GM12878 (cell line): ENCODE results near the gene DPPA4.

Source experiments
- POLR2AphosphoS5 ChIP-seq: IDR thresholded peaks from 2 replicates; pipeline ENCODE4 v1.6.1; 2011; ENCODE audit warnings: mild to moderate bottlenecking, low read length, inconsistent platforms
- RB1 ChIP-seq: fragments of 450-650 bp; formaldehyde crosslinking; IDR thresholded peaks from 2 replicates; pipeline ENCODE4 v1.6.1; 2017; ENCODE audit warnings: mild to moderate bottlenecking, borderline replicate concordance
- TF ChIP-seq, protein P1 (sequence below): fragments of 450-650 bp; IDR thresholded peaks from 2 replicates; pipeline ENCODE4 v1.6.1; 2016; ENCODE audit warnings: mild to moderate bottlenecking

DNA sequence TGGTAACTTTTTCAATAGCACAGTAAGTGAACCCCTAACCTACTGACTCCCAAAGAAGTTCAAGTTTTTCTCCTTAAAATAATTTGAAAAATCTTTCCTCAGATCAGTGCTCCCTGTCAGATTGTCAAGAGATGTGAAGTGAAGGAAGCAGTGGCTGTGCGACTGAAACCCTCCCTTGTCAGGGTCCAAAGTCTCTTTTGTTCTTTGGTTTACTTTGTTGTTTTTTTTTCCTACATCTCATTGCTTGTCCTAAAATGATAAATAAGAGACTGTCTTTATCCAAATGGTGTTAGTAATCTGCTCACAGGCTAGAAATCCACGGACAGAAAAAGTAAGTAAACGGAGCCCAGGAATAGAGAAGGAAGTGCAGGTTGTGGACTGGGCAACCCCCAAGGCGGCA lies 976 bp upstream of the DPPA4 start:
- TF ChIP-seq RB1 = no peak
- TF ChIP-seq POLR2AphosphoS5 = no peak
- TF ChIP-seq, protein P1, sequence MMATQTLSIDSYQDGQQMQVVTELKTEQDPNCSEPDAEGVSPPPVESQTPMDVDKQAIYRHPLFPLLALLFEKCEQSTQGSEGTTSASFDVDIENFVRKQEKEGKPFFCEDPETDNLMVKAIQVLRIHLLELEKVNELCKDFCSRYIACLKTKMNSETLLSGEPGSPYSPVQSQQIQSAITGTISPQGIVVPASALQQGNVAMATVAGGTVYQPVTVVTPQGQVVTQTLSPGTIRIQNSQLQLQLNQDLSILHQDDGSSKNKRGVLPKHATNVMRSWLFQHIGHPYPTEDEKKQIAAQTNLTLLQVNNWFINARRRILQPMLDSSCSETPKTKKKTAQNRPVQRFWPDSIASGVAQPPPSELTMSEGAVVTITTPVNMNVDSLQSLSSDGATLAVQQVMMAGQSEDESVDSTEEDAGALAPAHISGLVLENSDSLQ = no peak
